Metanephros (tissue), 2 donors: Measurements from ENCODE around the gene IGSF9. TPM values are rescaled to one million over a fixed set of nuclear protein-coding genes. Genes with fewer than 3 reads are reported as not detected.

ENCODE experiments used
- small RNA-seq: library from RNA; depleted of rRNA; stranded (forward); fragments of <200 nt; gene quantifications from one replicate; pipeline ENCODE3, GENCODE V24; 2014; ENCODE audit warnings: low replicate concordance
- total RNA-seq: library from RNA; depleted of rRNA; stranded (reverse); fragments of >200 nt; gene quantifications from one replicate; pipeline ENCODE4 v1.2.3, GENCODE V29; 2014

Gene IGSF9, protein sequence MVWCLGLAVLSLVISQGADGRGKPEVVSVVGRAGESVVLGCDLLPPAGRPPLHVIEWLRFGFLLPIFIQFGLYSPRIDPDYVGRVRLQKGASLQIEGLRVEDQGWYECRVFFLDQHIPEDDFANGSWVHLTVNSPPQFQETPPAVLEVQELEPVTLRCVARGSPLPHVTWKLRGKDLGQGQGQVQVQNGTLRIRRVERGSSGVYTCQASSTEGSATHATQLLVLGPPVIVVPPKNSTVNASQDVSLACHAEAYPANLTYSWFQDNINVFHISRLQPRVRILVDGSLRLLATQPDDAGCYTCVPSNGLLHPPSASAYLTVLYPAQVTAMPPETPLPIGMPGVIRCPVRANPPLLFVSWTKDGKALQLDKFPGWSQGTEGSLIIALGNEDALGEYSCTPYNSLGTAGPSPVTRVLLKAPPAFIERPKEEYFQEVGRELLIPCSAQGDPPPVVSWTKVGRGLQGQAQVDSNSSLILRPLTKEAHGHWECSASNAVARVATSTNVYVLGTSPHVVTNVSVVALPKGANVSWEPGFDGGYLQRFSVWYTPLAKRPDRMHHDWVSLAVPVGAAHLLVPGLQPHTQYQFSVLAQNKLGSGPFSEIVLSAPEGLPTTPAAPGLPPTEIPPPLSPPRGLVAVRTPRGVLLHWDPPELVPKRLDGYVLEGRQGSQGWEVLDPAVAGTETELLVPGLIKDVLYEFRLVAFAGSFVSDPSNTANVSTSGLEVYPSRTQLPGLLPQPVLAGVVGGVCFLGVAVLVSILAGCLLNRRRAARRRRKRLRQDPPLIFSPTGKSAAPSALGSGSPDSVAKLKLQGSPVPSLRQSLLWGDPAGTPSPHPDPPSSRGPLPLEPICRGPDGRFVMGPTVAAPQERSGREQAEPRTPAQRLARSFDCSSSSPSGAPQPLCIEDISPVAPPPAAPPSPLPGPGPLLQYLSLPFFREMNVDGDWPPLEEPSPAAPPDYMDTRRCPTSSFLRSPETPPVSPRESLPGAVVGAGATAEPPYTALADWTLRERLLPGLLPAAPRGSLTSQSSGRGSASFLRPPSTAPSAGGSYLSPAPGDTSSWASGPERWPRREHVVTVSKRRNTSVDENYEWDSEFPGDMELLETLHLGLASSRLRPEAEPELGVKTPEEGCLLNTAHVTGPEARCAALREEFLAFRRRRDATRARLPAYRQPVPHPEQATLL
- 5.8 TPM for total RNA-seq

DNA sequence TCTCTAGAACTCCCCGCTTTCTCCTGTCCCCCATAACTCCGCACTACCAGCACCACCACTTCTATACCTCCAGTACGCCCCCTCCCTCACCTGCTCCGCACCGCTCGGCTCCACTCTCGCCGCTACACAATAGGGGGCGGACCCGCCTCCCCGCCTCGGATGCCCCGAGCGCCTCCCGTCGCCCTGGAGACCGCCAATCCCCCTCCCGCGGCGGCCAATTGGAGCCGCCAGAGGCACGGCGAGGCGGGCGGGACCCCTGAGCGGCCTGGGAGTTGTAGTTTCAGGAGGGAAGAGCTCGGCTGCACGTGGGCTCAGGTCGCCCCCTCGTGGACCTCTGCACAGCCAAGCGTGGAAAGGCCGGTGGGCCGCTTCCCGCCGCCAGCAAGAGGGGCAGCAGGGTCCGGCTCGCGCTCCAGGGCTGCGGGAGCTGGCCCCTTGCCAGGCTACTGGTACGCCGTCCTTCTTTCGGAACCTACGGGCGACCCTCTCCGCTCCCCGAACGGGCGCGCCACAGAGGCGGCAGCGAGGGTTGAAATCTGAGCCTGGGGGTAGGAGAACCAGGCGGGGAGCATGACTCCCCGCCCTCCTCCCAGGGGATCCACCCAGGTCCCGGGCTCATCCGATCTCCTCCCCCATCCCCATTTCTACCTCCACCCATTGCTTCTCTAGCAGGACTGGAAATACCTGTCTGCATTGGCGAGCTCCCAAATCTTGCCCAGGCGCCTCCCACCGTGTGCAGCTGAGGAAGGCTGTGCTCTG is at the start of gene IGSF9:
IGSF9 (minus strand) TSS at position 131 of the 759 bp plus-strand sequence. CDS start 2,159 bp downstream, outside the sequence.

DNA sequence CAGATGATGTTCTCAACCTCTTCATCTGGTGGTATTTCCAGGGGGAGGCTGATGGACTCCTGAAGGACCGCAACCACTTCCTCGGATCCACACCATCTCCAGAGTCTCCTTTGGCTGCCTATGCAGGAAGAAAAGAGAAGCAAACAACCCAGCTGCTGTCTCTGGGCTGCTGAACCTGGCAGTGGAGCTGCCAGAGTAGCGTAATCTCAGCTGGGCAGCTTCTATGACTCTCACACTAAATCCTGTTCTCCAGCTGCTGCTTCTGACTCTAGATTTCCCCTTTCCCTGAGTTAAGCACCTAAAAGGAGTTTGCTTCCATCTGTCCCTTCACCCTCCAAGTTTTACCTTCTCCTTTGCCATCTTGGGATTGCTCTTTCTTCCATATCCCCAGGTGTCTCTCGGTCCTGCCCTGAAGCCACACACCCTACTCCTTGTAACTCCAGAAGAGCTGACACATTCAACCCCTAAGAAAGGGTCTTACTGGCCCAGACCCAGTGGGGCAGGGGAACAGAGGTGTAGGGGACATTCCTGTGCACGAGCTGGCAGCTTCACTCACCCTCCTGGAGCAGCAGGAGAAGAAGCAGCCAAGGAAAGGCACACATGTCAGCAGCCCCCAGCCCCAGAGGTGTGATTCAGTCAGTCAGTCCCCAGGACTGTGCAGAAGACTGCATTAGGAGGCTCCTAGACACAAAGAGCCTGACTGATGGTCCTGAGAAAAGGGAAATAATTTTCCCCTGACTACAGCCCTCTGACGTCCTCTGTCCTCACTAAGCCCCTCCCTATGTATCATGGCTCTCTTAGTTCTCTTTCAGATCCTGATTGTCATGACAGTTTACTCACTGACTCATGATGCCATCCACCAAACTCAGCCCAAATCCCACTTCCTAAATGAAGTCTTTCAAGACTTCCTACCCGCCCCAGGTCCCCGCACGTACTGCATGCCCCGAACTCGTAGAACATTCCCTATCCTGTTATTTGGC is 8.4 kb upstream of the IGSF9 start, which contains the start of gene SLAMF9:
SLAMF9 (minus strand) TSS at position 702 of the 980 bp plus-strand sequence; CDS start at position 602, 100 bp downstream.

DNA sequence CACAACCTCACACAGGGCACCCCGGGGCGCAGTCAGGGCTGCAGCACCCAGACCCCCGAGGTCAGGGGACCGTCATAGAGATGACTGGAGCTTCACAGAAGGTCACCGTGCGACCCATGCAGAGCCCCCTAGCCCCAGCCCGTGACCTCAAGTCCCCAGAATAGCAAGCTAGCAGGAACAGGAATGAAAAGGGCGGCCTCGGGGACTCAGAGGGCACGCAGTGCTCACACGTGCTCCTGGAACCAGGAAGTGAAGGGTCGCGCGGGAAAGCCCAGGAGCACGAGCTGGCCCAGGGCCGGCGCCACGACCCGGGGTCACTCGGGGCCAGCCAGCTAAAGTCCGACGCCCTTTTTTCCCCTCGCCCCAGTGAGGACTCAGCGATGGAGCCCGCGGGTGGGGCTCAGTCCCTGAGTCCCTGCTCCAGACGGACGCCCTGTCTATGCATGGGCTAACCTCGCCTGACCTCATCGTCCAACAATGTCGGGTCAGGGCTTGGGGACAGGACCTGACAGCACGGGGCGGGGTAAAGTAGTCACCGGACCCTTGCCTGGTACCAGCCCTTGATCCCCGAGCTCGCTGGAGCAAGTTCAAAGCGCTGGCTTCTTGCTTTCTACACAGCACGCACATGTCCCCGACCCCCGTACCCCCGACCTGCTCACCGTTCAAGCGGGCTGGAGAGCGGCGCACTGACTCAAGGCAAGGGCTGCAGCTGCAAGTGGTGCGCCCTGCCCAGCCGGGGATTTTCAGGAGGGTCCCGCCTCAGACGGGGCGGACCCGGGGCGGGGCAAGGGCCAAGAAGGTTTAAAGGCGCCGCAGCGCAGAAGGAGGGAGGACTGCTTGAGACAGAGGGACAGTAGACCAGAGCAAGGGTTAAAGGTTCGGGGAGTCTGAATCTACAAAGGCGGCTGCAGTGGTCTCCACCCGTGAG is 20.4 kb downstream of the IGSF9 start, which contains the start of gene TAGLN2:
TAGLN2 (minus strand) TSS at position 717 of the 928 bp plus-strand sequence. CDS start 4,998 bp downstream, outside the sequence.

DNA sequence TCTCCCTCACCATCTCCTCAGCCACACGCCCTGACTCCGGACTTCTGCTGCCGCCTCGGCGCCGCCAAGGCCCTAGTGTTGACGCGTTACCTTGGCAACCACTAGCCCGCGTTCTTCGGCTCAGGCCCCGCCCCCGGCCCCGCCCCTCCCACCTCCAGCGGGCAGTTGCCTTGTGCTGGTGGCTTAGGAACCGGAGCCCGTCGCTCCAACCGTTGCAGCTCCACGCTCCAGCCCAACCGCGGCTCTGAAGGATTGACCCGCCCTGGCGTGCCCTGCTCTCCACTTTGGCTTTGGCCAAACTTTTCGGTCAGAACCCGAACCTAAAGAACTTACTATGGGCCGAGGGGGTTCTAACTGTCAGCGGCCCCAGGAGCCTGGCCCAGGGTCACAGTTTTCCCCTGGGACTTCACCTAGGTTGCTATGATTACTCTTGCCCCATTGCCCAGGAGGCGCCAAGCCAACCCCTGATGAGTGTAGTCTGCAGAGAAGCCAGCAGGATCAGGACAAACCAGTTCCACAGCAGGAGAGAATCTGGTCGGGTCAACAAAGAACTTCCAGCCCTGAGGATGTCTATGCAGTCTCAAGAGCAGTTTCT is 45.2 kb downstream of the IGSF9 start, which contains the start of gene CFAP45:
CFAP45 (minus strand) TSS at position 80 of the 595 bp plus-strand sequence; CDS start at position 13, 67 bp downstream.

Small RNAs within 50 kb of the gene (small RNA-seq; reads per million reads assigned to genes)
- gene MIR4259 = not detected

Other genes with a start within 250 kb of the IGSF9 start
- gene CRP, start 231.0 kb downstream of the IGSF9 start, total RNA-seq = not detected
- gene DUSP23, start 164.7 kb downstream of the IGSF9 start, total RNA-seq = 27.0 TPM
- not detected for gene FCRL6, start 143.3 kb downstream of the IGSF9 start, total RNA-seq
- 0.88 TPM for gene SLAMF8, start 118.7 kb downstream of the IGSF9 start, total RNA-seq
- 0.23 TPM for gene VSIG8, start 83.0 kb downstream of the IGSF9 start, total RNA-seq
- gene CFAP45, start 45.4 kb downstream of the IGSF9 start, total RNA-seq = 0.41 TPM
- gene TAGLN2, start 20.1 kb downstream of the IGSF9 start, total RNA-seq = 109 TPM
- gene SLAMF9, start 8.6 kb upstream of the IGSF9 start, total RNA-seq = not detected
- gene PIGM, start 86.4 kb upstream of the IGSF9 start, total RNA-seq = 5.7 TPM
- 12.7 TPM for gene KCNJ10, start 124.5 kb upstream of the IGSF9 start, total RNA-seq
- gene KCNJ9, start 135.9 kb upstream of the IGSF9 start, total RNA-seq = 0.12 TPM
- gene IGSF8, start 153.0 kb upstream of the IGSF9 start, total RNA-seq = 32.8 TPM
- 36.4 TPM for gene ATP1A2, start 170.1 kb upstream of the IGSF9 start, total RNA-seq
- gene ATP1A4, start 206.0 kb upstream of the IGSF9 start, total RNA-seq = 0.76 TPM
- gene CASQ1, start 245.0 kb upstream of the IGSF9 start, total RNA-seq = 103 TPM